Stimulated activated CD8-positive, alpha-beta memory T cell treated with anti-CD3 and anti-CD28 coated beads, Interleukin-15, amount 100 ng/mL, for 48 hours (primary cell): ENCODE measurements around the gene CNKSR3.
"Not testable (repeated sequence)": the region's sequence is repeated elsewhere in the genome, so short reads cannot be mapped to it uniquely, and the experiment has no call there.

Experiments used
- DNase-seq, 2 donors: peaks; one replicate each; pipeline ENCODE4 v3.0.0-alpha.2; 2020; ENCODE audit warnings: low read depth in 2 of 2

Gene CNKSR3

GRCh38 chr6:154528310-154528915, 17.9 kb upstream of the CNKSR3 start:
- no peak for DNase-seq

- no peak for DNase-seq
Measured at GRCh38 chr6:154526996-154527395, 16.5 kb upstream of the CNKSR3 start.

- no peak for DNase-seq
Measured at GRCh38 chr6:154522576-154522975, 12.1 kb upstream of the CNKSR3 start.

GRCh38 chr6:154521412-154521811, 10.9 kb upstream of the CNKSR3 start:
- no peak for DNase-seq

GRCh38 chr6:154520280-154520679, 9.8 kb upstream of the CNKSR3 start:
- no peak for DNase-seq

GRCh38 chr6:154518396-154518795, 7.9 kb upstream of the CNKSR3 start:
- DNase-seq = no peak

- DNase-seq = no peak
Measured at GRCh38 chr6:154516276-154516675, 5.8 kb upstream of the CNKSR3 start.

GRCh38 chr6:154515826-154516225, 5.3 kb upstream of the CNKSR3 start:
- DNase-seq = no peak

- not testable (repeated sequence) for DNase-seq
Measured at GRCh38 chr6:154515076-154515475, 4.6 kb upstream of the CNKSR3 start.

GRCh38 chr6:154514481-154514880, 4.0 kb upstream of the CNKSR3 start:
- DNase-seq = no peak

- DNase-seq = no peak
Measured at GRCh38 chr6:154513601-154514320, 3.3 kb upstream of the CNKSR3 start.

GRCh38 chr6:154512201-154512600, 1.7 kb upstream of the CNKSR3 start:
- DNase-seq = no peak

- no peak for DNase-seq
Measured at GRCh38 chr6:154511791-154512190, 1.3 kb upstream of the CNKSR3 start.

GRCh38 chr6:154509421-154510143, 903 bp downstream of the CNKSR3 start:
- no peak for DNase-seq

- DNase-seq = no peak
Measured at GRCh38 chr6:154508573-154509375, 1.7 kb downstream of the CNKSR3 start.

- no peak for DNase-seq
Measured at GRCh38 chr6:154506991-154507898, 3.2 kb downstream of the CNKSR3 start.

- no peak for DNase-seq
Measured at GRCh38 chr6:154506582-154506981, 3.9 kb downstream of the CNKSR3 start.

GRCh38 chr6:154506108-154506507, 4.4 kb downstream of the CNKSR3 start:
- no peak for DNase-seq

- DNase-seq = no peak
Measured at GRCh38 chr6:154504865-154505449, 5.5 kb downstream of the CNKSR3 start.

GRCh38 chr6:154504102-154504501, 6.4 kb downstream of the CNKSR3 start:
- DNase-seq = no peak

- DNase-seq = no peak
Measured at GRCh38 chr6:154503658-154504057, 6.8 kb downstream of the CNKSR3 start.
